CD4-positive, alpha-beta T cell treated with Interleukin-12 subunit alpha and Interleukin-12 subunit beta, for 1 hour (primary cell): Measurements from ENCODE around the gene ADAD1.
"Not testable (repeated sequence)": the region's sequence is repeated elsewhere in the genome, so short reads cannot be mapped to it uniquely, and the experiment has no call there.

ENCODE experiments used
- DNase-seq: peaks from one replicate; pipeline ENCODE4 v3.0.0-alpha.2; 2020

The ADAD1 gene

DNA sequence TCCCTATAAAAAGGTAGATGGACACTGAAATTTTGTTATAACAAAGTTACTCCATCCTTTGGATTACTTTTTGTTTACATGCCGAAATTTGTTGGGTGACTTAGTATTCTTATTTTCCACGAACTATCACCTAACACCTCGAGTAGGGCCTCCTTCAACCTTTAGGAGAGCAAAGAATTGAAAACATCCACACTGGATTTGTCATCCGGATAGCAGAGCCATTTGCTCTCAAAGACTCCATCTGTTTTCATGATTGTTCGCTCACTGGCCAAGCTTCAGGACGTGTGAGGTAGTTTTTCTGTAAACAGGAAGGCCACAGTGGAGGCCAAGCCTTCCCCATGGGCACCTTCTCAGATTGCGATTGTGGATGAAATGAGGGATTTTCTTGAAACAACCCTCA, at the start of gene ADAD1:
TSS of gene ADAD1 (plus strand) at position 301 of the 400 bp plus-strand sequence. CDS start 1,059 bp downstream, outside the sequence.
- DNase-seq: no peak

DNA sequence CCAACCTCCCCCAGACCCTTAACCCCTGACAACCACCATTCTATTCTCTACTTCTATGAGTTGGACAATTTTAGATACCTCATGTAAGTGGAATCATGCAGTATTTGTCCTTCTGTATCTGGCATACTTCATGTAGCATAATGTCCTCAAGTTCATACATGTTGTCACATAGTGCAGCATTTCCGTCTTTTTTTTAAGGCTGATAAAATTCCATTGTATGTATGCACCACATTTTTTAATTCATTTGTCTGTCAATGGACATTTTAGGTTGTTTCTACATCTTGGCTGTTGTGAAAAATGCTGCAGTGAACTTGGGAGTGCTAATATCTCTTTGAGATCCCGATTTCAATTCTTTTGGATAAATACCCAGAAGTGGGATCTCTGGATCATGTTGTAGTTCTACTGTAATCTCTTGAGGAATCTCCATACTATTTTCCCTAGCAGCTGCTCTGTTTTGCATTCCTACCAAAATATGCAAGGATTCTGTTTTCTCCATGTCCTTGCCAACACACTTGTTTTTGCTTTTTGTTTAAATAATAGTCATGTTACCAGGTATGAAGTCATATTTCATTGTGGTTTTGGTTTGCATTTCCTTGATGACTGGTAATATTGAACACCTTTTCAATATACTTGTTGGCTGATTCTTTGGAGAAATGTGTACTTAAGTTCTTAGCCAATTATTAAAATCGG, 48.8 kb upstream of the ADAD1 start:
- no peak for DNase-seq

DNA sequence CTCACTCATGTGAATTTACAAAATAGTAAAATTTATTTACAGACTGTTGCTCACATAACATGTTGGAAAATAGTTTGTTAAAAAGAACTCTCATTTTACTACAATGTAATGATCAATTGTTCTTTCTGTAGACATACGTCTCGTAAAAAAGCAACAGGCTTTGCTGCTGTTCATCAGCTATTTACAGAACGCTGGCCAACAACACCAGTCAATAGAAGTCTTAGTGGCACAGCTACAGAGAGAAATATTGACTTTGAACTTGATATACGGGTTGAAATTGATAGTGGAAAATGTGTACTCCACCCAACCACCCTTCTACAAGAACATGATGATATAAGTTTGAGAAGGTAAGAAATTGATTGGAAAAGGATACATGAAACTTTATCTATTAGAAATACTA, 47.6 kb upstream of the ADAD1 start:
- no peak for DNase-seq

DNA sequence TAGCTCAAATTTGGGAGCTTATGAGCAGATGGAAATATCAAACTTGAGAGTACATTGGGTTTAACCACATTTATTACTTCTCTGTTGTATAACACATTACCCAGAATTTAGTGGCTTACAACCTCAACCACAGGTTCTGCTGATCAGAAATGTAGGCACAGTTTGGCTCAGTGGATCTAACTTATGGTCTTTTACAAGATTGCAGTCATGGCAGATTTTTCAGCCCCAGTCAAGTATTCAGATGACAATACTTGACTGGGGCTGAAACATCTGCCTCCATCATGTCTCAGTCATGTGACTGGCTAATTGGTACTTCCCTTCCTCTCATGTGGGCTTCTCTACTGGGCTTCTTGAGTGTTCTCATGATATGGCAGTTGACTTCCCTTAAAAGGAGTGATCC, 44.0 kb upstream of the ADAD1 start:
- DNase-seq: no peak

DNA sequence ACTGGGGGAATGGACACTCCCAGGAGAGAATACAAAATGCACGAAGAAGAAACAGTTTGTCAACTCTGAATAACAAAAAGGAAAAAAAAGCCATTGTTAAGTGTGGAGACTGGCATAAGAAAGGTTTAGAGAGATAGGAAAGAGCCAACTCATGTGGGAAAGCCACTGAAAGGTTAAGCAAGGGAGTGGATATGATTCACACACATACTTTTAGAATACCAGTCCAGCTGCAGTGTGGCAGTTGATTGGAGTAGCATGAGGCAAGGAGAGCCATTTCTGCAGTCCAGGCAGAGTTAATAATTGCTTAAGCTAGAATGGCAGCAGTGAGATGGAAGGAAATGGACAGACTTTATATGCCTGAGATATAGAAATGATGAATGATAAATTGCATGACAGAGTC, 36.9 kb upstream of the ADAD1 start:
- no peak for DNase-seq

DNA sequence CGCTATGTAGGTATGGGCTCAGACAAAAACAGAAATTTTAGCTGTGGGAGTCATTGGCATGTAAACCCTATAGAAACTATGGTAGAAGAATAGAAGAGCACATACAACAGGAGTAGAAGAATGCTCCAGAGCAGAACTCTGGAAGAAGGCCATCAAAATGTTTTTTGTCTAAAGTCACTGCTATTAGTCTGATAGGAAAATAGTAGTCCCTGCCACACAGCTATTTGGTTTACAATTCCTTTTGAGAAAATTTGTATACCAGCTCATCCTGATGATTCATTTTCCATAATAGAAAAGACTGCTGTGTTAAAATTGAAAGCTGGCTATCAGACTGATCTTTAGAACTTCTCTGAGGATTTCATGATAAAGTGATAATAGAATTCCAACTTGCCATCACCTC, 32.8 kb upstream of the ADAD1 start:
- no peak for DNase-seq

DNA sequence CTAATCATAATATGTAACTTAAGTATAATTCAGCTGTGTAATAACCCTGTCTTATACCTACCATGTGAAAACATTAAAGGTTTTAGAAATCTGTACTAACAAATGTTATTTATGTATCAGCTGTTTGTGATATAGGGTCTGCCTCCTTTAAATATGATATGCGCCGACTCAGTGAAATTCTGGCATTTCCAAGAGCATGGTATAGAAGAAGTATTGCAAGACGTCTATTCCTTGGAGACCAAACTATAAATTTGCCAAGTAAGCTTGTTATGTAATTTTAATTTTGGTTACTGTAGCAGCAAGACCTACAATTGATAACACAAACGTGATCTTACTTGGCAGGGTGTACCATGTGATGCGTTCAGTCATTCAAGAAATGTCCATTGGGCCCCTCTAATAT, 32.3 kb upstream of the ADAD1 start:
- no peak for DNase-seq

DNA sequence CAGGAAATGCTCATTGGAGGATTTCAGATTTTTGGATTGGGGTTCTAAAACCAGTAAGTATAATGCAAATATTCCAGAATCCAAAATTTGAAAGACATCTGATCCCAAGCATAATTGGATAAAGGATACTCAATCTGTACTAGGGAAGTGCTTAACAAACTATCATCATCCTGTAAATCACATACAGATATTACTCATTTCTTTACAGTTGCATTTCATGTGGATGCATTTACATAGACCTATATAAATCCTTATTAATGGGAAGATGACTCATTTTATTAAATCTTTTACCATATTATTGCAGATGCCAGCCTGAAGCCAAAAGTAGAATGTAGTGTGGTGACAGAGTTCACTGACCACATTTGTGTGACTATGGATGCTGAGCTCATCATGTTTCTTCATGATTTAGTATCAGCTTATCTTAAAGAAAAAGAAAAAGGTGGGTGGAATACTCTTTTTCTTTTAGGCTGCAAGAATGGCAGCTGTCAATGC, 22.4 kb upstream of the ADAD1 start:
- DNase-seq: no peak

DNA sequence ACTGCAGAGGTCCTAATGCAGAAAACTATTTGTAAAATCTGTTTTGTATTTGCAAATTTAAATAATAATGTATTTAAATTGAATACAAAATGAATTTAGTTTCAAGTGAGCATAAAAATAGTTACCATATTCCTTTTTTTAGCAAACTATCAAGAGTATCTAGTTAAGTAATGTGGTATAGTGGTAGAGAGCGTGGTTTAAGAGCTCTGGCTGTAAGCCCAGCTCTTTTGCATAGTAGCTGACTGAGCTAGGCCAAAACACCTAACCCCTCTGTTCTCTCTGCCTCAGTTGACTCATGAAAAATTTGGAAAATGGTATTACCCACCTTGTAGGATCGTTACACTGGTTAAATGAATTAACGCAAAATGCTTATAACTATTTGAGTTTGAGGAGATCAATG, 18.1 kb upstream of the ADAD1 start:
- no peak for DNase-seq

DNA sequence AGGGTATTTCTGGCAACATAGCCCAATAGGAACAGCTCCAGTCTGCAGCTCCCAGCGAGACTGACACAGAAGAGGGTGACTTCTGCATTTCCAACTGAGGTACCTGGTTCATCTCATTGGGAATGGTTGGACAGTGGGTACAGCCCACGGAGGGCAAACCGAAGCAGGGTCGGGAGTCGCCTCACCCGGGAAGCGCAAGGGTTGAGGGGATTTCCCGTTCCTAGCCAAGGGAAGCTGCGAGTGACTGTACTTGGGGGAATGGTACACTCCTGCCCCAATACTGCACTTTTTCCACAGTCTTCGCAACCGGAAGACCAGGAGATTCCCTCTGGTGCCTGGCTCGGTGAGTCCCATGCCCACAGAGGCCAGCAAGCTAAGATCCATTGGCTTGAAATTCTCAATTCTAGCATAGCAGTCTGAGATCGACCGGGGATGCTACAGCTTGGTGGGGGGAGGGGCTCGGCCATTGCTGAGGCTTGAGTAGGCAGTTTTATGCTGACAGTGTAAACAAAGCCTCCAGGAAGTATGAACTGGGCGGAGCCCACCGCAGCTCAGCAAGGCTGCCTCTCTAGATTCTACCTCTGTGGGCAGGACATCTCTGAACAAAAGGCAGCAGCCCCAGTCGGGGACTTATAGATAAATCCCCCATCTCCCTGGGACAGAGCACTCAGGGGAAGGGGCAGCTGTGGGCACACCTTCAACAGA, 14.0 kb upstream of the ADAD1 start:
- DNase-seq: peak; percentile 23

DNA sequence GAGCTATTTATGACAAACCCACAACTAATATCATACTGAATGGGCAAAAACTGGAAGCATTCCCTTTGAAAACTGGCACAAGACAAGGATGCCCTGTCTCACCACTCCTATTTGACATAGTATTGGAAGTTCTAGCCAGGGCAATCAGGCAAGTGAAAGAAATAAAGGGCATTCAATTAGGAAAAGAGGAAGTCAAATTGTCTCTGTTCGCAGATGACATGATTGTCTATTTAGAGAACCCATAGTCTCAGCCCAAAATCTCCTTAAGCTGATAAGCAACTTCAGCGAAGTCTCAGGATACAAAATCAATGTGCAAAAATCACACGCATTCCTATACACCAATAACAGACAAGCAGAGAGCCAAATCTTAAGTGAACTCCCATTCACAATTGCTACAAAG, 10.0 kb upstream of the ADAD1 start:
- DNase-seq: not testable (repeated sequence)

DNA sequence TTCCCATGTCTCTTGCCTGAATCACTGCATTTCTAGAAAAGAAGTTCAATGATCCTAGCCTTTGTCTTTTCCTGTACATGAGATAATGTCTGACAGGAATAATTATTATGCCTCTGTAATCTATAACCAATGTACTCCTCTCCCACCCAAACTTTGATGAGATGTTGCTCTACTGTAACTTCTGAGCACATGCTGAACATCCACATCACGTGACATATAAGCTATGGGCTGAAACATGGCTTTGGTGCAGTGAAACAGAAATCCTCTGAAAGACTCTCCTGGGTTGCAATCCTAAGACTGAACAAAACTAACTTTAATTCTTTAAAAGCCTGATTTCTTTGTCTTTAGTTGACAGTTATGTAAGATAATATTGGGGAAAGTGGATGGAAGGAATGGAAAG, 1.5 kb upstream of the ADAD1 start:
- DNase-seq: no peak

DNA sequence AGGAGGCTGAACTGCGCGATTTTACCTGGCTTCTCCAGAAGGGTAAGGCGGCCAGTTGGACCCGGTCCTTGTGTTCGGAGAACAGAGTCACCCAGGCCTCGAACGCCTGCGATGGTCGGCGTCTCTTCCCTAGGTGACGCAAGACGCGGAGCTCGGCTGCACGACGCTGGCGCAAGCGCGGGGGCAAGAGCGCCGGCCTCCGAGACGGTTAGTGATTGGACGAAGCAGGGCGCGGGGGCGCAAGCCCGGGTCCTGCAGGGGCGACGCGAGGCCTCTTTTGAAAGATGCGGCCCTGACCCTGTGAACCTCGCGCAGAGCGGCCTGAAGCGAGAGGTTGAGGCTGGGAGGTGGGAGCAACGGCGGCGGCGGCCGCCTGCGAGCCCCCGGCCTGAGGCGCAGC, 428 bp downstream of the ADAD1 start:
- DNase-seq: no peak

DNA sequence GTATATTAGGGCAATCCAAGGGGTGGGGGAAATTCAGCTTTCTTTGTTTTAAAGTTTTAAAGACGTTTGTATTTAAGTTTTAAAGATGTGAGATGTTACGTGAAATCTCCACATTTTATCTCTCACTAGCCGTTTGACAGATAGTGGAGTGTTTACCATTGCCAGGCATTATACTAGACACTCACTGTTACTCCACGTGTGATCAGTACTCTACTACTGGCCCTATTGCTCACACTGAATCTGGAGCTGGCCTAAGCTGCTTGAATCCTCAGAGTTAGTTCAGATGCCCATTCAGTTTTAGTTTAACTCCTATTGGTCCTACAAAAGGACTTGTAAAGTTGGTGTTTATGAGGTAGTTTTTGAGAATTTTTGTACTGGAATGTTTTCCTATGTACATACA, 4.5 kb downstream of the ADAD1 start:
- no peak for DNase-seq

DNA sequence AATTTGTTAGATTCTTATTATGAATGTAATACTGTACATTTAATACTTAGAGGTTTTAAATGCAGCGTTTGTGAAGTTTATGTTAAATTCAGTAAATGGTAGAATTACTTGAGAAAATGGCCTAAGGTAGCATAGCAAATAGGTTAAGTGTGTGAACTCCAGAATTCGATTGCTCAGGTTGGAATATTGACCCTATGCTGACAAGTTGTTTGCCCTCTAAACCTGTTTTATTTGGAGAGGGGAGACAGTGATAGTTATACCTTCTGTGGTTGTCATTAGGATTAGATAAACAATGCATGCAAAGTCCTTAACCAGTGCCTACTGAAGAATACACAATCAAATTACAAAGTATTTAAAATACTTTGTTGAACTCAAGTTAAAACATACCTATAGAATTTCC, 5.4 kb downstream of the ADAD1 start:
- DNase-seq: no peak

DNA sequence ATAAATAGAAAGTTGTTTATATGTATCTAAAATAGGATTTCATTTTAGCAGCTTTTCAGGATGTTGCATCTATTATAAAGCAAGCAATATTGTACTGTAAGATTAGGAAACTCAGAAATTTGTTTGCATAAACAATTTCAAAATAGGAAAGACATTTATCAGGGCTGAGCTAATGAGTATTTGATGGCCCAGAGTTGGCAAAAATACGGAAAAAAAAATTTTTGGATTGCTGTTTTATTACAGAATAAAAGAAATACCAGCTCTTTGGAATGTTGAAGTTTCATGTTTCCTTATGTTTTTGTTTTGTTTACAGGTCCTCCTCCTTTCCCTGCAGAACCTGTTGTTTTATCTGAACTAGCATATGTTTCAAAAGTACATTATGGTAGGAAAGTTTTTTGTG, 14.5 kb downstream of the ADAD1 start:
- DNase-seq: no peak

DNA sequence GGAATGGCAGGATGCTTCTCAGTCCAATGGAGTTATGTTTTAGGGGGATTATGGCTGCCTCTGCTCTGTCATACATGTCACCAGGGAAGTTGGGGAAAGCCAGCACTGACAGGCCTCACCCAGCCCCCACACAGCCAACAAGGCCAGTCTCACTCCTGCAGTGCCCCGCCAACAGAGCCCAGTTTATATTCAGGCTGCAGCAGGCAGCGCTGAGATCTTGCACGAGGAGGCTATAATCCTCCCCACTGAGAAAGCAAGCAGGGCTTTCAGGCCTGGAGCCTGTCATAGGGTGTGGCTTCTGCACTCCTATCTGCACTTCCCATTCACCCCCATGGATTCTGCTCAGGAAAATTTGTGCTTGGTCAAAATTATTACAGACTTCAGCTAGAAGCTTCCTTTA, 25.1 kb downstream of the ADAD1 start:
- DNase-seq: no peak

DNA sequence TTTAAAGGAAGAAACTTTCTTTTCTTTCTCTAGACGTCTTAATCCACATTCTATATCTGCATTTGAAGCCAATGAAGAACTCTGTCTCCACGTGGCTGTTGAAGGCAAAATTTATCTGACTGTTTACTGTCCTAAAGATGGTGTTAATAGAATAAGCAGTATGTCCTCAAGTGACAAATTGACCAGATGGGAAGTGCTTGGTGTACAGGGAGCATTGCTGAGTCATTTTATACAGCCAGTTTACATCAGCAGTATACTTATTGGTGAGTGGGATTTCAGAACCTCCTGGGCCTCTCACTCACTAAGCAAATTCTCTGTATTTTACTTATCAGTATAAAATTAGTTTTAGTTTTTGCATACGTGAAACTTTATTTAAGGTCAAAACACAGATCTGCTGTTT, 33.7 kb downstream of the ADAD1 start:
- DNase-seq: no peak

DNA sequence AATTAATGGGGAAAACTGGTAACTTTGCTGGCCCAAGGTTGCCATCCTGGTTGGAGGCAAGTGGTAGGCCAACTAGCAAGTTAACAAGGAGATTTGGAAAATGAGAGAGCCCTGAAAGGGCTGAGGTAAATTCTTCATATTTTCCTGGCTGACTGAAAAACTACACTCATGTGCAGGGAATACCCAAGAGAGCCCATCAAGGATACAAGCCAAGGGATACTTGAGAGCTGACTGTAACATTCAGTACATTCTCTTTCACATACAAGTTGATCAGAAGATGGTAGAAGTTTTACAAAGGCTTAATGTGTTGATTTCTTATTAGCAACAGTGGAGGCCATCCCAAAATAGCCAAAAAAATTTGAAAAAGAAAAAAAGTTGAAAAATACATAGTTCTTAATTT, 44.4 kb downstream of the ADAD1 start:
- no peak for DNase-seq

DNA sequence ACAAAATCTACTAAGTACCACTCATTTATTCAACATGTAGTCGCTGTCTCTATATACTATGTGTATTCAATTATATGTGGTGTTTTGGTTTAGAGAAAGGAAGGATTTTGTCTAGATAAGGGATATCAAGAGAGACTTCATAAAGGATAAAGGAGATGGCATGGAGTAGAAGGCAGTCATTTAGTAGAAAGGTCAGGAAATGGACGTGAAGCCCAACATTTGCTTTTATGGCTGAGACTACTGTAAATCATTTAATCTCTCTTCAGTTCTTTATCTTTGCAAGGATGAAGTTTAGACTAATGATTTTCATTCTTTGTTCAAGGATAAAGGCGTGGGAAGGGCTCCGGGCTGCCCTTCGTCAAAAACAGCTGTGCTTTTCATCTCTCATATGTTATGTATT, 52.5 kb downstream of the ADAD1 start:
- no peak for DNase-seq

DNA sequence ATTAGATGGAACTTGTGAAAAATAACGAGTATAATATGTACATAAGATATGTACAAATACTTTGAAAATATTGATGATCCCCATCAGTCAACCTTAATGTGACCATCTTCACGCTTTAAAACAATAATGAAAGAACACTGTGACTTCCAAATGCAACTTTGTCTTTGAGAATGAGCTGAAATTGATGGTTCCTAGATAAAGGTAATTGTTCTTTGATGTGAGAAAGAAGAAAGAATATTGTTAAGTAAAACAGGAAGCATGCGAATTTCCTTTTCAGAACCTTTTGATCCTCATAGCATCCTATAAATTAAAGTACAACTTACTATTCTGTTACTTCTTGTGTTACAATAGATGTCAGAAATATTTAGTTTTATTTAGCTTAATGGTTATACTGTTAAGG, 55.5 kb downstream of the ADAD1 start:
- peak; percentile 22 for DNase-seq

DNA sequence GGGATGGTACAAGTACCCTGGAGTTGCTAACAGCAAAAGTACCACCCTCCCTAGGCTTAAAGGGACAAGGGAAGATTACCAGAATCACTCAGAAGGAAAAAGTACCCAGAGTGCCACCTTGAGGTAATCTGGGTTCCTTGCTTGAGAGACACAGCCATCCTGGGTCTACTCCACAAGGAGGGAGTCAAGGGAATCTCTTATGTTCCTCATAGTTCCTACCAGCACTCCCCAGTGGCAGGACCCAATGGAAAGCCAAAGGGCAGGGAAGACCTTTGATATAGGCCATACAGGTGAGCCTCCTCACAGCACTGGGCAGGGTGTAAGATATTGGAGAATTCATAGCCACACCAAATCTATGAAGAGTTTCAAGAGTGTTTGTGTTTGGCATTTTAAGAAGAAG, 72.0 kb downstream of the ADAD1 start:
- DNase-seq: peak; percentile 15

DNA sequence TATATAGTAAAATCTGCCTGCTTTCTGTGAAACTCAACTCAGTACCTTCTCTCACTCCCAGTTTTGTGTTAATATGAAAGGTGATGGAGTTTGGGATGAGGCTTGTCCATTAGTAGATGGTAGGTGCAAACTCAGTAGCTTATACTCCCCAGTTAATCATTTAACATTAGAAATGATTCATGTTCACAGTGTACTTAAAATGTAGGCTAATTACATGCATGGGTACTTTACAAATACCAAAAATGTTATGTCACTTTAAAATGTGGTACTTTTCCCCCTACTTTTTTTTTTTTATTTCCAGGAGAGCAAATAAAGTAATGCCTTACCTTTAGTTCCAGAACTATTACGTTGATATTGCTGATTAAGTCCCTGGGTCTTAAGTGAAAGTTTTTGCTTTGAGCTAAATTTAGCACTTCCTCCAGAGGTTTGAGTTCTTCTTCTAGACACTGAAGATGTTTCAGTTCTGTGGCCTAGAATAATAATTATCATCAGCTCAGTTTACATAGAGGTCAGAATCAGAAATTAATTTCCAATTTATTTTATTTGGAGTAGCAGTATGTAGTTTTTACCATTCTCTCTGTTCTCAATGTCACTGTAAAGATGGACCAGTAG, 74.7 kb downstream of the ADAD1 start:
- no peak for DNase-seq
